ENCODE data around the gene BAAT.

BAAT gene

DNA sequence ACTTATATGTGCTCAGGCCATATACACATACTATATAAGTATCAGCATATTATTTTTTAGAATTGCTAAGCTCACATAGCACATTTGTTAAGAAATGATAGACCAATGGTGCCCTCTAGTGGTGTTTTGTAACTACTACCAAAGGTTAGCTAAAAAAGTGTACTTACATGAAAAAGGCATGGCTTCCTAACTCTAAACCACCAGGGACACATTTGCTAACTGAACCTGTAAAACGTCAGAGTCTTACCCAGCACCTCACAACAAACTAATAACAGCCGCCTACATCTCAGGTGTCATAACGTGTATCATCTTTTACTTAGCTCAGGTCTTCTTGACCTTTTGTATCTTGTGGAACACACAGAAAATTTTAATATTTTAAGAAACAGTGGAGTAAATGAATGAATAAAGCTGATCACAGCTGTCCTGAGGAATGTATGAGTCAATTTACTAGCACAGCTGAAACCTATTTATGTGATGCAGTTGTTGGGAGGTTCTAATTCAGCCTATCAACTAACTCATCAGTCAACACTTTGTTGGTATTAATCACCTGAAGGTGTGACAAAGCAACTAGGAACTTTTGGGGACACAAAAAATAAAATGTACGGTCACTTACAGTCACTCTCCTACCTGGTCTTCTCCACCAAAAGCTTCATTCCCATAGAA, 72.9 kb downstream of the BAAT start:
- DNase-seq: peak; percentile 1

DNA sequence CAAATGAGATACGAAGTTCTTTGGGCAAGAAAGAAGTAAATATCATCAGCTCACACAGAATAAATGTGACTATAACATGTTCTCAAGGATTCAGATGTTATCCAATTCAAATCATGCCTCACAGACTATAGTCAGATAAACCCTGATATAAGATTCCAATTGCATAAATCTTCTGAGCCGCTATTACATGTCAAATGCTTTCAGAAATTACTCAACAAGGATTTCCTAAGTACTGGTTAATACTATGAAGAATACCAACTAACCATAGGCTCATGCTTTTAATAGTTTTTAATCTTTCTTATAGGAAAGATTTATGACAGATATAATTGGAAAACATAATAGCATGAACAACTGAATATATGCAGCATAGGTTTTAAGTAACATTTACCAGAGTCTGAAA, 73.6 kb downstream of the BAAT start:
- no peak for DNase-seq

All from SIG-M5 (cell line).